SK-N-MC (cell line): ENCODE results near the gene CNNM2.
"Not testable (repeated sequence)": the region's sequence is repeated elsewhere in the genome, so short reads cannot be mapped to it uniquely, and the experiment has no call there.

ENCODE experiments used
- DNase-seq: peaks from one replicate; pipeline ENCODE4 v3.0.0-alpha.2; 2011; ENCODE audit warnings: low read depth, low spot score
- H3K27ac ChIP-seq: fragments of 200-600 bp; sonication (generic); 2 replicates; pipeline ENCODE4 v1.5.1; 2016; ENCODE audit warnings: mixed run types
- H3K36me3 ChIP-seq: fragments of 200-600 bp; sonication (generic); 2 replicates; pipeline ENCODE4 v1.6.1; 2017; ENCODE audit warnings: antibody characterized with exemption, low read length, mixed read lengths; ENCODE audit not compliant: insufficient read depth
- H3K4me3 ChIP-seq: fragments of 200-600 bp; sonication (generic); 2 replicates; pipeline ENCODE4 v1.5.1; 2016
- H3K9ac ChIP-seq: fragments of 200-600 bp; sonication (generic); 2 replicates; pipeline ENCODE4 v1.8.0; 2017; ENCODE audit warnings: mixed run types, mixed read lengths; ENCODE audit not compliant: insufficient read length
- H3K9me3 ChIP-seq: fragments of 200-600 bp; sonication (generic); 2 replicates; pipeline ENCODE4 v1.6.1; 2017; ENCODE audit warnings: low read depth, mild to moderate bottlenecking, antibody characterized with exemption, low read length, moderate library complexity, mixed read lengths
- EZH2 ChIP-seq: fragments of 200-600 bp; sonication (generic); IDR thresholded peaks from one replicate; pipeline ENCODE4 v1.6.1; 2017; ENCODE audit warnings: antibody characterized with exemption
- FOXP2 ChIP-seq: optimal IDR thresholded peaks from 2 replicates; pipeline ENCODE3; 2011; ENCODE audit warnings: mild to moderate bottlenecking, moderate library complexity; ENCODE audit not compliant: insufficient read depth; ENCODE audit errors: extremely low read length, control extremely low read depth
- POLR2AphosphoS5 ChIP-seq: IDR thresholded peaks from 2 replicates; pipeline ENCODE4 v1.6.1; 2012; ENCODE audit warnings: mild to moderate bottlenecking, low read depth, low read length, borderline replicate concordance

Gene CNNM2

DNA sequence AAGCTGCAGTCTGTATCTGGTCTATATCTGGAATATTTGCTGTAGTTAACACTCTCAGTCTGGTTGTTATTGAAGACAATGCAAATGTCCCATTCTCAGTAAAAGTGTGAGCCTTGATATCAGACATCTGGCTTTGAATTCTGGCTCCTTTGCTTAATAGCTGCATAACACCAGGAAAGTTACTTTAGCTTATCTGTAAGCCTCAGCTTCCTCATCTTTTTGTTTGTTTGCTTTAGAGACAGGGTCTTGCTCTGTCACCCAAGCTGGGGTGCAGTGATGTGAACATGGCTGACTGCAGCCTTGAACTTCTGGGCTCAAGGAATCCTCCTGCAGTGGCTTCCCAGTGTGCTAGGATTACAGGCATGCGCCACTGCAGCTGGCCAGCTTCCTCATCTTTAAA is 41.3 kb downstream of the CNNM2 start:
- no peak for DNase-seq
- H3K27ac ChIP-seq: no peak overlapping the region
- no peak overlapping the region for H3K9ac ChIP-seq
- H3K9me3 ChIP-seq: no peaks in the 10 kb centered on the region
- no peaks in the 10 kb centered on the region for H3K36me3 ChIP-seq
- no peak overlapping the region for H3K4me3 ChIP-seq
- no peak for TF ChIP-seq POLR2AphosphoS5
- no peak for TF ChIP-seq EZH2
- TF ChIP-seq FOXP2: no peak

GRCh38 chr10:102960157-102960556 is 42.1 kb downstream of the CNNM2 start:
- no peak for DNase-seq
- H3K9ac ChIP-seq: no peak overlapping the region
- no peak overlapping the region for H3K4me3 ChIP-seq
- no peak for TF ChIP-seq FOXP2
- no peak for TF ChIP-seq POLR2AphosphoS5
- TF ChIP-seq EZH2: no peak
- no peak overlapping the region for H3K27ac ChIP-seq
- no peaks in the 10 kb centered on the region for H3K36me3 ChIP-seq
- H3K9me3 ChIP-seq: no peaks in the 10 kb centered on the region

DNA sequence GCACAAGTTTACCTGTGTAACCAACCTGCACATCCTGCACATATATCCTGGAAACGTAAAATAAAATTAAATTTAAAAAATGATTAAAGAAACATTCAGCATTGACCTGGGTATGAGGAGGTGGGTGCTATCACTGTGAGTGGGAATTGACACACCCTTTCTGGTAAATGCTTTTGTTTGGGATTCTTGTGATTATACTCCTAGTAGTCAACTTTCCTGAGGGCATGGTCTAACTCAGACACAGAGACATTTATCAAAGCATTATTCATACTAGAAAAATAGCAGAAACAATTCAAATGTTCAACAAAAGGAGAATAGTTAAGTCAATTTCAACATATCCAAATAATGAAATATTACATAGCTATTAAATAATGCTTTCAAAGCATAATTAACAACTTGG is 44.2 kb downstream of the CNNM2 start:
- Histone ChIP-seq H3K9ac (no peak overlapping the region), H3K9me3 (no peaks in the 10 kb centered on the region), H3K27ac (no peak overlapping the region), H3K4me3 (no peak overlapping the region), H3K36me3 (no peaks in the 10 kb centered on the region)
- no peak for TF ChIP-seq FOXP2
- no peak for TF ChIP-seq EZH2
- TF ChIP-seq POLR2AphosphoS5: no peak
- DNase-seq: no peak

- Histone ChIP-seq H3K27ac (no peak overlapping the region), H3K9ac (no peak overlapping the region), H3K9me3 (no peaks in the 10 kb centered on the region), H3K36me3 (no peaks in the 10 kb centered on the region), H3K4me3 (no peak overlapping the region)
- no peak for TF ChIP-seq FOXP2
- no peak for TF ChIP-seq EZH2
- TF ChIP-seq POLR2AphosphoS5: no peak
- no peak for DNase-seq
These were observed 45.1 kb downstream of the CNNM2 start for GRCh38 chr10:102962951-102963755.

GRCh38 chr10:102963756-102964025 is 45.6 kb downstream of the CNNM2 start:
- H3K36me3 ChIP-seq: no peaks in the 10 kb centered on the region
- no peak for TF ChIP-seq EZH2
- no peak for TF ChIP-seq FOXP2
- TF ChIP-seq POLR2AphosphoS5: no peak
- H3K4me3 ChIP-seq: no peak overlapping the region
- no peaks in the 10 kb centered on the region for H3K9me3 ChIP-seq
- H3K27ac ChIP-seq: no peak overlapping the region
- DNase-seq: no peak
- no peak overlapping the region for H3K9ac ChIP-seq

DNA sequence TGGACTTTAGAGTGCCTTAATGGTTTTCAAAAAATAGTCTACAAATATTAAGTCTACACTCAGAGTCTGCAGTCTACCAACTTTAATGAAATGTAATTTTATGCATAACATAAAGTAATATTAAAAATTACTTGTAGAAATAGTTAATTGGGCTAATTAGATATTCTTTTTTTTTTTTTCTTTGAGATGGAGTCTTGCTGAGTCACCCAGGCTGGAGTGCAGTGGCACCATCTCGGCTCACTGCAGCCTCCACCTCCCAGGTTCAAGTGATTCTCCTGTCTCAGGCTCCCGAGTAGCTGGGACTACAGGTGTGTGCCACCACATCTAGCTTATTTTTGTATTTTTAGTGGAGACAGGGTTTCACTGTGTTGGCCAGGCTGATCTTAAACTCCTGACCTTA is 46.0 kb downstream of the CNNM2 start:
- H3K36me3 ChIP-seq, H3K9me3 ChIP-seq, H3K27ac ChIP-seq, H3K9ac ChIP-seq, H3K4me3 ChIP-seq, DNase-seq: not testable (repeated sequence)

GRCh38 chr10:102964713-102965112 is 46.6 kb downstream of the CNNM2 start:
- DNase-seq: no peak
- Histone ChIP-seq H3K27ac (no peak overlapping the region), H3K36me3 (no peaks in the 10 kb centered on the region), H3K9ac (no peak overlapping the region), H3K9me3 (no peaks in the 10 kb centered on the region), H3K4me3 (no peak overlapping the region)
- TF ChIP-seq POLR2AphosphoS5 (no peak), FOXP2 (no peak), EZH2 (no peak)

DNA sequence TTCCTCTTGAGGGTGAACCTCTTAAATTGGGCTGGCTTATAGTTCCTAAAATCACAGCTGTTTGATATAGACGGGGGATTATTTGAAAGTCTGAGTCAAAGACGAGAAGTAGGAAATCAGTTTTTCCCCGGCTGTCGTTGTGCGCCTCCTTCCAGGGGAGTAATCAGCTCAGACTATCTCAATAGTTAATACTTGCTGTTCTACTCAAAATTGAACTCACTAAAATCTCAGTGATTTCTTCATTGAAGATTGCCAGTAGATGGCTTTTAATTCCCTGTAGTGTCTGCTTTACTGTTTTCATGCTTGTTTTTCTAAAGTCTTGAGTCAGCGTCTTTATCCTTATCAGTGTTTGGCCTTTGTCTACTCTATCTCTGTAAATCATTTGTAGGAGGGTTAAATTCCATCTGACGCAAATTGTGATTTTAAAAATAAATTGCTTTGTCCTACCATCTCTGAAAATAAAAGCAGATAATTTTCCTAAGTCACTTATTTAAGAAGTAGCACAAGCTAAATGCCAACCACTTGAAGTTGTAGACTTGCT is 47.3 kb downstream of the CNNM2 start:
- H3K4me3 ChIP-seq: no peak overlapping the region
- no peak overlapping the region for H3K9ac ChIP-seq
- no peak for TF ChIP-seq EZH2
- no peaks in the 10 kb centered on the region for H3K36me3 ChIP-seq
- no peak overlapping the region for H3K27ac ChIP-seq
- H3K9me3 ChIP-seq: no peaks in the 10 kb centered on the region
- DNase-seq: no peak

DNA sequence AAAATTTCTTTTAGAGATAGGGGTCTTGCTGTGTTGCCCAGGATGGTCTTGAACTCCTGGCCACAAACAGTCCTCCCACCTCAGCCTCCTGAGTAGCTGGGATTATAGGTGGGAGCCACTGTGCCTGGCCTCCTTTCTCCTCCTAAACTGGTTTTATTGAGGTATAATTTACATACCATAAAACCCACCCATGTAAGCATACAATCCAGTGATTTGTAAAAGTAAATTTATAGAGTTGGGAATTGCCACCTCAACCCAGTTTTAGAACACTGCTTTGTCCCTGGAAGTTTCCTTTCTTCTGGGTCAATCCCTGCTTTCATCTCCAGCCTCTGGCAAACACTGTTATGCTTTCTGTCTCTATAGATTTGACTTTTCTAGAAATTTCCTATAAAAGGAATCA is 49.0 kb downstream of the CNNM2 start:
- Histone ChIP-seq H3K9ac (no peak overlapping the region), H3K9me3 (no peaks in the 10 kb centered on the region), H3K36me3 (no peaks in the 10 kb centered on the region), H3K4me3 (no peak overlapping the region), H3K27ac (no peak overlapping the region)
- TF ChIP-seq EZH2 (no peak), POLR2AphosphoS5 (no peak), FOXP2 (no peak)
- DNase-seq: no peak
